Measurements from ENCODE around the gene PDZD4. TPM values are rescaled to one million over a fixed set of nuclear protein-coding genes. Genes with fewer than 3 reads are reported as not detected.

Gene PDZD4
- total RNA-seq, 1 experiment from 2014 or later = 120 TPM

DNA sequence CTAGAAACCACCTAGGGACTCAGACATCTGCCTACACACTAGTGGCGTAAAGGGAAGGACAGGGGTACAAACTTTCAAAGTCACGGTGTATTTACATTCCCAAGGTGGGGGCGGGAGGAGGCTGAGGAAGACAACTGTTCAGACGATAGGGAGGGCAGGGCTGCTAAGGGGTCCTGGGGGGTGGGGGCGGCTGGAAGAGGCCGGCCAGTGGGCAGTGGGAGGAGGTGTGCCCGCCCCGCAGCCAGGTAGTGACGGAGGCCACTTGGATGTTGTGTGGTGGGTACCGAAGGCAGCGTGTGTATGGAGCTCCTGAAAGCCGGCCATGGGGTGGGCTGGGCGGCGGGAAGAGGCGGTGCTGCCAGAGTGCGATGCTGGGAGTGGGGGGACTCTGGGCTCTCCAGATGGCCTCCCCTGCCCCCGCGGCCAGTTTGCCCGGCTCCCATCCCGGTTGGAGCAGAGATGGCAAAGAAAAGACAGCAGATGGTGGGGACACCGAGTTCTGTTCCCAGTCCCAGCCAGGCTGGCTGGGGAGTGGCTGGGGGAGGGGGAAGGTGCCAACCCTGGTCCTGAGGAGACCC lies 31.5 kb upstream of the PDZD4 start:
- peaks cover 31% of the 10 kb centered on the region for H3K4me1 Mint-ChIP-seq
- ATAC-seq (no peak), DNase-seq (ENCODE audit: low spot score) (no peak)
- TF ChIP-seq, protein P1, sequence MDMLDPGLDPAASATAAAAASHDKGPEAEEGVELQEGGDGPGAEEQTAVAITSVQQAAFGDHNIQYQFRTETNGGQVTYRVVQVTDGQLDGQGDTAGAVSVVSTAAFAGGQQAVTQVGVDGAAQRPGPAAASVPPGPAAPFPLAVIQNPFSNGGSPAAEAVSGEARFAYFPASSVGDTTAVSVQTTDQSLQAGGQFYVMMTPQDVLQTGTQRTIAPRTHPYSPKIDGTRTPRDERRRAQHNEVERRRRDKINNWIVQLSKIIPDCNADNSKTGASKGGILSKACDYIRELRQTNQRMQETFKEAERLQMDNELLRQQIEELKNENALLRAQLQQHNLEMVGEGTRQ (CRISPR knock-in tag; IDR thresholded peaks at IDR 0.05) = no peak
- no peak for TF ChIP-seq SOX15 (CRISPR knock-in tag; IDR thresholded peaks at IDR 0.05)
- TF ChIP-seq NR3C1 (CRISPR knock-in tag; conservative IDR thresholded peaks at IDR 0.05; ENCODE audit: low read depth) = no peak
- no peak for TF ChIP-seq ZNF671 (CRISPR knock-in tag; IDR thresholded peaks at IDR 0.05)
- TF ChIP-seq, protein P2, sequence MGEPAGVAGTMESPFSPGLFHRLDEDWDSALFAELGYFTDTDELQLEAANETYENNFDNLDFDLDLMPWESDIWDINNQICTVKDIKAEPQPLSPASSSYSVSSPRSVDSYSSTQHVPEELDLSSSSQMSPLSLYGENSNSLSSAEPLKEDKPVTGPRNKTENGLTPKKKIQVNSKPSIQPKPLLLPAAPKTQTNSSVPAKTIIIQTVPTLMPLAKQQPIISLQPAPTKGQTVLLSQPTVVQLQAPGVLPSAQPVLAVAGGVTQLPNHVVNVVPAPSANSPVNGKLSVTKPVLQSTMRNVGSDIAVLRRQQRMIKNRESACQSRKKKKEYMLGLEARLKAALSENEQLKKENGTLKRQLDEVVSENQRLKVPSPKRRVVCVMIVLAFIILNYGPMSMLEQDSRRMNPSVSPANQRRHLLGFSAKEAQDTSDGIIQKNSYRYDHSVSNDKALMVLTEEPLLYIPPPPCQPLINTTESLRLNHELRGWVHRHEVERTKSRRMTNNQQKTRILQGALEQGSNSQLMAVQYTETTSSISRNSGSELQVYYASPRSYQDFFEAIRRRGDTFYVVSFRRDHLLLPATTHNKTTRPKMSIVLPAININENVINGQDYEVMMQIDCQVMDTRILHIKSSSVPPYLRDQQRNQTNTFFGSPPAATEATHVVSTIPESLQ (CRISPR knock-in tag; IDR thresholded peaks at IDR 0.05) = no peak
- no peak for TF ChIP-seq SP1 (CRISPR knock-in tag; conservative IDR thresholded peaks at IDR 0.05)
- TF ChIP-seq, protein P3, sequence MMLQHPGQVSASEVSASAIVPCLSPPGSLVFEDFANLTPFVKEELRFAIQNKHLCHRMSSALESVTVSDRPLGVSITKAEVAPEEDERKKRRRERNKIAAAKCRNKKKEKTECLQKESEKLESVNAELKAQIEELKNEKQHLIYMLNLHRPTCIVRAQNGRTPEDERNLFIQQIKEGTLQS (CRISPR knock-in tag; conservative IDR thresholded peaks at IDR 0.05) = no peak
- no peak for TF ChIP-seq GABPB1 (CRISPR knock-in tag; IDR thresholded peaks at IDR 0.05)
- TF ChIP-seq, protein P4, sequence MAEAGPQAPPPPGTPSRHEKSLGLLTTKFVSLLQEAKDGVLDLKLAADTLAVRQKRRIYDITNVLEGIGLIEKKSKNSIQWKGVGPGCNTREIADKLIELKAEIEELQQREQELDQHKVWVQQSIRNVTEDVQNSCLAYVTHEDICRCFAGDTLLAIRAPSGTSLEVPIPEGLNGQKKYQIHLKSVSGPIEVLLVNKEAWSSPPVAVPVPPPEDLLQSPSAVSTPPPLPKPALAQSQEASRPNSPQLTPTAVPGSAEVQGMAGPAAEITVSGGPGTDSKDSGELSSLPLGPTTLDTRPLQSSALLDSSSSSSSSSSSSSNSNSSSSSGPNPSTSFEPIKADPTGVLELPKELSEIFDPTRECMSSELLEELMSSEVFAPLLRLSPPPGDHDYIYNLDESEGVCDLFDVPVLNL (CRISPR knock-in tag; IDR thresholded peaks at IDR 0.05; ENCODE audit: borderline replicate concordance, low read depth) = no peak
- TF ChIP-seq CBFB (CRISPR knock-in tag; IDR thresholded peaks at IDR 0.05; ENCODE audit: low read depth) = no peak
- TF ChIP-seq, protein P5, sequence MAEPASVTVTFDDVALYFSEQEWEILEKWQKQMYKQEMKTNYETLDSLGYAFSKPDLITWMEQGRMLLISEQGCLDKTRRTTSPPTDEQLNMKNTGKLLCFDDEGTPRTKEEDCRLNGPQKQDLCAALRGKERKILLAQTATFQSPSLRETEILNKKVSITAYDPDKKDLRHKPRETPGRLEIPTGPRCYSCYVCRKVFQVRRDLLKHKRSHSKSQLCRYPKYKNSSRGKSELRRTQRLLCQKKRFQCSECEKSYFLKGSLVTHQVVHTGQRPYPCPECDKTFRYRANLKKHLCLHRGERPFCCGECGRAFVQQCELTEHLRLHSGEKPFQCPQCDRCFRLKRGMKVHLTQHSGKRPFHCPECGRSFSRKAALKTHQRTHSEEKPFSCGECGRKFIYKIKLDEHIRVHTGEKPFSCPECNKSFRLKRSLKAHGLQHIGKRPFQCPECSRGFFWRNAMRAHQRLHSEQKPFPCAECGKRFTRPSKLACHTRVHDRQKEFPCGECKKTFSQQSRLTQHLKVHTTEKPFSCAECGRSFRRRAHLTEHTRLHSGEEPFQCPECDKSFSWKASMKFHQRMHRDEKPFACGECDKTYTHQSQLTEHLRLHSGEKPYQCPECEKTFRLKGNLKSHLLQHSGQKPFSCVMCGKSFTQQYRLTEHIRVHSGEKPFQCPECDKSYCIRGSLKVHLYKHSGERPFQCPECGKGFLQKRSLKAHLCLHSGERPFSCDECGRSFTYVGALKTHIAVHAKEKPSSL (CRISPR knock-in tag; conservative IDR thresholded peaks at IDR 0.05) = no peak
- TF ChIP-seq, protein P6, sequence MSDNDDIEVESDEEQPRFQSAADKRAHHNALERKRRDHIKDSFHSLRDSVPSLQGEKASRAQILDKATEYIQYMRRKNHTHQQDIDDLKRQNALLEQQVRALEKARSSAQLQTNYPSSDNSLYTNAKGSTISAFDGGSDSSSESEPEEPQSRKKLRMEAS (CRISPR knock-in tag; IDR thresholded peaks at IDR 0.05) = no peak
- TF ChIP-seq ZBTB21 (CRISPR knock-in tag; IDR thresholded peaks at IDR 0.05; ENCODE audit: borderline replicate concordance) = no peak
- TF ChIP-seq, protein P7, sequence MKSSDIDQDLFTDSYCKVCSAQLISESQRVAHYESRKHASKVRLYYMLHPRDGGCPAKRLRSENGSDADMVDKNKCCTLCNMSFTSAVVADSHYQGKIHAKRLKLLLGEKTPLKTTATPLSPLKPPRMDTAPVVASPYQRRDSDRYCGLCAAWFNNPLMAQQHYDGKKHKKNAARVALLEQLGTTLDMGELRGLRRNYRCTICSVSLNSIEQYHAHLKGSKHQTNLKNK (CRISPR knock-in tag; IDR thresholded peaks at IDR 0.05) = no peak
- no peak for TF ChIP-seq JAZF1 (CRISPR knock-in tag; IDR thresholded peaks at IDR 0.05)
- no peak overlapping the region for H3K4me3 Mint-ChIP-seq
- no peaks in the 10 kb centered on the region for H3K9me3 Mint-ChIP-seq
- no peak overlapping the region for H3K27ac Mint-ChIP-seq
- ChIA-PET CTCF (no interaction called here), POLR2A (no interaction called here)
- peaks cover 1% of the 10 kb centered on the region; the same call in 1 of the 2 replicates for H3K27me3 Mint-ChIP-seq (ENCODE audit: low read depth)
- peaks cover 7% of the 10 kb centered on the region for H3K36me3 Mint-ChIP-seq

DNA sequence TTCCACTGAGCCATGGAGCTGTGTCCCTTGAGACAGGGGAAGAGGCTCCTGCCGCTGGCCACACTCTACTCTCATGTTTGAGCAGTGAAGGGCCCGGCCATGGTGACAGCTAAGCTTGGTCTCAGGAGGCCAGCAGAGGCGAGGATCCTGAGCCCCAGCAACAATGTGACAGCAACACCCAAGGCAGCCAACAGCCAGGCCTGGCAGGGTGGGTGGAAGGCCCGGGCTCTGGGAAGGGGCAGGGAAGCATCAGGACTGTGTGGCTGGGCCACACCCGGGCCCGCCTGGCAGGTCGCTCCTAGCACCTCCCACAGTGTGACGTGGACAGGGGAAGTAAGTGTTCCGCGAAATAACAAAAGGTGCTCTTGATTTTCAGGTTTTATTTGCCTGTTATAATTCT lies 30.8 kb upstream of the PDZD4 start:
- Mint-ChIP-seq H3K4me1 (peaks cover 32% of the 10 kb centered on the region), H3K36me3 (peaks cover 7% of the 10 kb centered on the region), H3K27ac (no peak overlapping the region), H3K4me3 (no peak overlapping the region), H3K27me3 (ENCODE audit: low read depth) (peaks cover 6% of the 10 kb centered on the region; the same call in 1 of the 2 replicates), H3K9me3 (no peaks in the 10 kb centered on the region)
- ATAC-seq (no peak), DNase-seq (ENCODE audit: low spot score) (no peak)
- ChIA-PET CTCF (no interaction called here), POLR2A (no interaction called here)
- TF ChIP-seq, protein P8, sequence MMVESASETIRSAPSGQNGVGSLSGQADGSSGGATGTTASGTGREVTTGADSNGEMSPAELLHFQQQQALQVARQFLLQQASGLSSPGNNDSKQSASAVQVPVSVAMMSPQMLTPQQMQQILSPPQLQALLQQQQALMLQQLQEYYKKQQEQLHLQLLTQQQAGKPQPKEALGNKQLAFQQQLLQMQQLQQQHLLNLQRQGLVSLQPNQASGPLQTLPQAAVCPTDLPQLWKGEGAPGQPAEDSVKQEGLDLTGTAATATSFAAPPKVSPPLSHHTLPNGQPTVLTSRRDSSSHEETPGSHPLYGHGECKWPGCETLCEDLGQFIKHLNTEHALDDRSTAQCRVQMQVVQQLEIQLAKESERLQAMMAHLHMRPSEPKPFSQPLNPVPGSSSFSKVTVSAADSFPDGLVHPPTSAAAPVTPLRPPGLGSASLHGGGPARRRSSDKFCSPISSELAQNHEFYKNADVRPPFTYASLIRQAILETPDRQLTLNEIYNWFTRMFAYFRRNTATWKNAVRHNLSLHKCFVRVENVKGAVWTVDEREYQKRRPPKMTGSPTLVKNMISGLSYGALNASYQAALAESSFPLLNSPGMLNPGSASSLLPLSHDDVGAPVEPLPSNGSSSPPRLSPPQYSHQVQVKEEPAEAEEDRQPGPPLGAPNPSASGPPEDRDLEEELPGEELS (CRISPR knock-in tag; IDR thresholded peaks at IDR 0.05) = no peak
- no peak for TF ChIP-seq ZNF671 (CRISPR knock-in tag; IDR thresholded peaks at IDR 0.05)
- TF ChIP-seq, protein P9, sequence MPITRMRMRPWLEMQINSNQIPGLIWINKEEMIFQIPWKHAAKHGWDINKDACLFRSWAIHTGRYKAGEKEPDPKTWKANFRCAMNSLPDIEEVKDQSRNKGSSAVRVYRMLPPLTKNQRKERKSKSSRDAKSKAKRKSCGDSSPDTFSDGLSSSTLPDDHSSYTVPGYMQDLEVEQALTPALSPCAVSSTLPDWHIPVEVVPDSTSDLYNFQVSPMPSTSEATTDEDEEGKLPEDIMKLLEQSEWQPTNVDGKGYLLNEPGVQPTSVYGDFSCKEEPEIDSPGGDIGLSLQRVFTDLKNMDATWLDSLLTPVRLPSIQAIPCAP (CRISPR knock-in tag; IDR thresholded peaks at IDR 0.05) = no peak
- TF ChIP-seq, protein P5 (CRISPR knock-in tag; conservative IDR thresholded peaks at IDR 0.05) = no peak
- TF ChIP-seq NR1H2 (CRISPR knock-in tag; IDR thresholded peaks at IDR 0.05) = no peak
- TF ChIP-seq, protein P10, sequence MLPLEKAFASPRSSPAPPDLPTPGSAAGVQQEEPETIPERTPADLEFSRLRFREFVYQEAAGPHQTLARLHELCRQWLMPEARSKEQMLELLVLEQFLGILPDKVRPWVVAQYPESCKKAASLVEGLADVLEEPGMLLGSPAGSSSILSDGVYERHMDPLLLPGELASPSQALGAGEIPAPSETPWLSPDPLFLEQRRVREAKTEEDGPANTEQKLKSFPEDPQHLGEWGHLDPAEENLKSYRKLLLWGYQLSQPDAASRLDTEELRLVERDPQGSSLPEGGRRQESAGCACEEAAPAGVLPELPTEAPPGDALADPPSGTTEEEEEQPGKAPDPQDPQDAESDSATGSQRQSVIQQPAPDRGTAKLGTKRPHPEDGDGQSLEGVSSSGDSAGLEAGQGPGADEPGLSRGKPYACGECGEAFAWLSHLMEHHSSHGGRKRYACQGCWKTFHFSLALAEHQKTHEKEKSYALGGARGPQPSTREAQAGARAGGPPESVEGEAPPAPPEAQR (CRISPR knock-in tag; IDR thresholded peaks at IDR 0.05) = no peak
- no peak for TF ChIP-seq HMGA2 (CRISPR knock-in tag; IDR thresholded peaks at IDR 0.05)
- TF ChIP-seq GTF2I (CRISPR knock-in tag; conservative IDR thresholded peaks at IDR 0.05) = no peak

All from WTC11 (cell line).